ENCODE results near the gene SH2D3C. TPM values are rescaled to one million over a fixed set of nuclear protein-coding genes. Genes with fewer than 3 reads are reported as not detected.

SH2D3C gene
- total RNA-seq, 1 donor from 2014 or later: 85.3 TPM

DNA sequence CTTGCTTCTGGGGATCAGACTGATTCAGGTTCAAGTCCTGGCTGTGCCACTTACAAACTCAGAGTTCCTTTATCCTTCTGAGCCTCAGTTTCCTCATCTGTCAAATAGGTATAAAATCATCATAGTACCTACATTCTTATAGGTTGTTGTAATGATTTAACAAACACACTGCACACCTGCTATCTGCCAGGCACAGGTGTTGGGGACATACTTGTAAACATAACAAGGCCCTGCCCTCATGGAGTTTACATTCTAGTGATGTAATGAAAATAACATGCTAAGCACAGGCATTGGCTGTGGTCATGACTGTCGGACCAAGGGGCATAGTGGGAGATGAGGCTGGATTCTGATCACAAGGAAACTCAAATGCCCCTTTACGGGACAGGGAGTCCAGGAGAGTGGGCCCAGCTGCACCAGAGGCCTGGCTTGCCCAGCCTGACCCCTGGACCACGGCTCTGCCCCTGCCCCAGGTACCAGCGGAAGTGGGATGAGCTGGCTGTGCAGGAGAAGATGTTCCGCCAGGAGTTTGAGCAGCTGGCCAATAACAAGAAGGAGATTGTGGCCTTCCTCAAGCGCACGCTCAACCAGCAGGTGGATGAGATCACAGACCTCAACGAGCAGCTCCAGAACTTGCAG lies 69.4 kb downstream of the SH2D3C start:
- Histone ChIP-seq H3K4me3 (no peak overlapping the region), H3K4me1 (peaks cover under 1% of the 10 kb centered on the region), H3K36me3 (no peaks in the 10 kb centered on the region), H3K9me3 (no peaks in the 10 kb centered on the region), H3K27me3 (no peaks in the 10 kb centered on the region), H3K27ac (no peak overlapping the region)
- no peak for DNase-seq
- TF ChIP-seq, protein P1, sequence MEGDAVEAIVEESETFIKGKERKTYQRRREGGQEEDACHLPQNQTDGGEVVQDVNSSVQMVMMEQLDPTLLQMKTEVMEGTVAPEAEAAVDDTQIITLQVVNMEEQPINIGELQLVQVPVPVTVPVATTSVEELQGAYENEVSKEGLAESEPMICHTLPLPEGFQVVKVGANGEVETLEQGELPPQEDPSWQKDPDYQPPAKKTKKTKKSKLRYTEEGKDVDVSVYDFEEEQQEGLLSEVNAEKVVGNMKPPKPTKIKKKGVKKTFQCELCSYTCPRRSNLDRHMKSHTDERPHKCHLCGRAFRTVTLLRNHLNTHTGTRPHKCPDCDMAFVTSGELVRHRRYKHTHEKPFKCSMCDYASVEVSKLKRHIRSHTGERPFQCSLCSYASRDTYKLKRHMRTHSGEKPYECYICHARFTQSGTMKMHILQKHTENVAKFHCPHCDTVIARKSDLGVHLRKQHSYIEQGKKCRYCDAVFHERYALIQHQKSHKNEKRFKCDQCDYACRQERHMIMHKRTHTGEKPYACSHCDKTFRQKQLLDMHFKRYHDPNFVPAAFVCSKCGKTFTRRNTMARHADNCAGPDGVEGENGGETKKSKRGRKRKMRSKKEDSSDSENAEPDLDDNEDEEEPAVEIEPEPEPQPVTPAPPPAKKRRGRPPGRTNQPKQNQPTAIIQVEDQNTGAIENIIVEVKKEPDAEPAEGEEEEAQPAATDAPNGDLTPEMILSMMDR (IDR thresholded peaks at IDR 0.05): no peak
- no peak for ATAC-seq
- intact Hi-C loops (cut with DNase I): no loop called here

DNA sequence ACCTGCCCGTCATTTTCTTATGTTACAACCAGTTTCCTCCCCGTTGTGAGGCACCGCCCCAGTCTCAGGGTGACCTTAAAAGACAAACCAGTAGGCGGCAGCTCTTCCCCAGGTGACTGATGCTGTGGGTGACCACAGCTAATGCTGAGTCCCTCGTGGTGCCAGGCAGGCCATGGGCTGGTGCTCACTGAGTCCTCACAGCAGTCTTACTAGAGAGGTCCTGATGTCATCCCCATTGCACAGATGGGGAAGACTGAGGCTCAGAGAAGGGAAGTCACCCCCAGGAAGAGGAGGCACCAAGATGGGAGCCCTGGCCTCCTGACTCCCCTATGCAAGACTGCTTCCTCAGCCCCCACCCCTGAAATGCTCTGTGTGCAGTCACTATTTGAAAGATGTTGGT lies 70.7 kb downstream of the SH2D3C start:
- ATAC-seq: no peak
- no peak for DNase-seq
- intact Hi-C loops (cut with DNase I): no loop called here
- Histone ChIP-seq H3K27me3 (no peaks in the 10 kb centered on the region), H3K36me3 (no peaks in the 10 kb centered on the region), H3K9me3 (no peaks in the 10 kb centered on the region), H3K4me1 (no peaks in the 10 kb centered on the region), H3K4me3 (no peak overlapping the region), H3K27ac (no peak overlapping the region)
- TF ChIP-seq, protein P1 (IDR thresholded peaks at IDR 0.05): no peak

DNA sequence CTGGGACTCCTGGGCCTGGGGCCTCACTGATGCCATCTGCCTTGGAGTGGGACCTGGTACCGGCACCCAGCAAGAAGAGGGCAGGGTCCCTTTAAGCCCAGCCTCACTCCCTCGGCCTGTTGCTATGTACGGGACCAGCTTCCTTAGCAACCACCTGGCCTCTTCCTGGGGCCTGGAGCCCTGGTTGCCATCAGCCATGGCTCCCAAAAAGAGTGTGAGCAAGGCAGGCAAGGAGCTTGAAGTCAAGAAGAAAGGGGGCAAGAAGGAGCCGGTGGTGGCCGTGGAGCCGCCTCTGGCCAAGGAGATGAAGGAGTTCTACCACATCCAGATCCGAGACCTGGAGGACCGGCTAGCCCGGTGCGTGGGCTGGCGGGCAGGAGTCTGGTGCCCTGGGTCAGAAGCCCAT lies 71.6 kb downstream of the SH2D3C start, which contains the start of gene CFAP157:
Gene CFAP157, plus strand, starts transcription at position 153 of the 406 bp plus-strand sequence. Its CDS starts 44 bp downstream, at position 197.
- TF ChIP-seq, protein P1 (IDR thresholded peaks at IDR 0.05): no peak
- no peaks in the 10 kb centered on the region for H3K36me3 ChIP-seq
- no peaks in the 10 kb centered on the region for H3K4me1 ChIP-seq
- ATAC-seq: peak; percentile 44
- intact Hi-C loops (cut with DNase I): no loop called here
- no peaks in the 10 kb centered on the region for H3K9me3 ChIP-seq
- H3K27ac ChIP-seq: no peak within 1 kb of the TSS
- no peaks in the 10 kb centered on the region for H3K27me3 ChIP-seq
- H3K4me3 ChIP-seq: no peak within 1 kb of the TSS
- DNase-seq: no peak

DNA sequence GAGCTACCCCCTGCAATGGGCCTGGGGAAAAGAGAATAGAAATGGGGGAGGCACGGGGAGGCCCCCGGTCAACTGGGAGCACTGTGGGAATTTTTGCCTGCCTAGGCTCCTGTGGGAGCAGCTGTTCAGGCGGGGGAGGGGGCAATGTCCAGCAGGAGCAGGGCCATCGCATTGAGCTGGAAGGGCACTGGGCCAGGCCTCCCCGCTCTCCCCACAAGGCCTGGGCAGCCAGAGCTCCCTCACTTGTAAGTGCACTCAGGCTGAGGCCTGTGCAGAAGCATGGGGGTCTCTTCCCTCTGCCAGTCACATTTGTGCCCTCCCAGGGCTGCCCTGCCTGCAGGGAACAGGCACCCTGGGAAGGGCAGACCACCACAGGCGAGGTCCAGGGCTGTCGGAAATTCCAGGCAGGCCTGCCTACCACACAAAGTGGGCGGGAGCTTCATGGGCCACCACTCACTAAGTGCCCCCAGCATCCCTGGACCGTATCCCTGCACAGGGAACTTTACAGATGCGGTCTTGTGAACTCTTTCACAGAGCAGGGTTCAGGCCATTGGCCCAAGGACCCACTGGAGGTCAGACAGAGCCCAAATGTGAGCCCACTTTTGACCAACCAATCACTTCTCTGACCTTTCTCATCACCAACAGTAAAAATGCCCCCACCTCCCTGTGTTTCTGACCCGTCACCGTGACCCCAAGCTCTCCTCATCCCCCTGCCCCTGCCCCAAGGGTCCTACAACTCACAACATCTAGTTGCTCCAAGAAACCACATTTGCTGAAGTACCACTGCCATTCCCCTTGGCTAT lies 72.7 kb downstream of the SH2D3C start:
- TF ChIP-seq, protein P1 (IDR thresholded peaks at IDR 0.05): no peak
- H3K27ac ChIP-seq: no peak overlapping the region
- no peaks in the 10 kb centered on the region for H3K27me3 ChIP-seq
- H3K36me3 ChIP-seq: no peaks in the 10 kb centered on the region
- no peaks in the 10 kb centered on the region for H3K4me1 ChIP-seq
- no peak for ATAC-seq
- no peak overlapping the region for H3K4me3 ChIP-seq
- no peak for DNase-seq
- intact Hi-C loops (cut with DNase I): no loop called here
- H3K9me3 ChIP-seq: no peaks in the 10 kb centered on the region

DNA sequence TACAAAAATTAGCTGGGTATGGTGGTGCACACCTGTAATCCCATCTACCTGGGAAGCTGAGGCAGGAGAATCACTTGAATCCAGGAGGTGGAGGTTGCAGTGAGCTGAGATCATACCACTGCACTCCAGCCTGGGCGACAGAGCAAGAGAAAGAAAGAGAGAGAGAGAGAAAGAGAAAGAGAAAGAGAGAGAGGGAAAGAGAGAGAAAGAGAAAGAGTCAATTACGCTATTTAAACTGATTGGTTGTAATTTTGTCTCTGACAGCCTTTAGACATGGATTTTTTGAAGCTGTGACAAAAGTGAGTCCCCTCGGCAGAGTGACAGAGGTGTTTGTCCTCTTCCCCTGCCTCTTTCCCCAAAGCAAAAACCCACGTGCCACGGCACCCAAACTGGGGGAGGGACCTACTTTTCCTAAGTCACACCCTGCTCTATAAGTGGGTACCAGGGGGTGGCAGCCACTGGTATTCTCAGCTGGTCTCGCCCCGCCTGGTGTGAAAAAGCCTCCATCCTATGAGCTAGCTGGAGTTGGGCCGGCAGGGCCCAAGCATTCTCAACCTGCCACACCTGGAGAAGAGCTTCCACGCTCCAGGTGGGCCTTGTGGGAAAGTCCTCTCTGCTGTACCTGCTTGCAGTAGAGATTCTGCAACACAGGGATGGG lies 75.0 kb downstream of the SH2D3C start:
- Histone ChIP-seq H3K27me3 (no peaks in the 10 kb centered on the region), H3K9me3 (no peaks in the 10 kb centered on the region), H3K27ac (no peak overlapping the region), H3K4me1 (peaks cover 4% of the 10 kb centered on the region), H3K36me3 (no peaks in the 10 kb centered on the region), H3K4me3 (no peak overlapping the region)
- intact Hi-C loops (cut with DNase I): no loop called here
- TF ChIP-seq, protein P1 (IDR thresholded peaks at IDR 0.05): no peak
- DNase-seq (no peak), ATAC-seq (no peak)
